ENCODE measurements around the gene CHURC1.

CHURC1 gene

DNA sequence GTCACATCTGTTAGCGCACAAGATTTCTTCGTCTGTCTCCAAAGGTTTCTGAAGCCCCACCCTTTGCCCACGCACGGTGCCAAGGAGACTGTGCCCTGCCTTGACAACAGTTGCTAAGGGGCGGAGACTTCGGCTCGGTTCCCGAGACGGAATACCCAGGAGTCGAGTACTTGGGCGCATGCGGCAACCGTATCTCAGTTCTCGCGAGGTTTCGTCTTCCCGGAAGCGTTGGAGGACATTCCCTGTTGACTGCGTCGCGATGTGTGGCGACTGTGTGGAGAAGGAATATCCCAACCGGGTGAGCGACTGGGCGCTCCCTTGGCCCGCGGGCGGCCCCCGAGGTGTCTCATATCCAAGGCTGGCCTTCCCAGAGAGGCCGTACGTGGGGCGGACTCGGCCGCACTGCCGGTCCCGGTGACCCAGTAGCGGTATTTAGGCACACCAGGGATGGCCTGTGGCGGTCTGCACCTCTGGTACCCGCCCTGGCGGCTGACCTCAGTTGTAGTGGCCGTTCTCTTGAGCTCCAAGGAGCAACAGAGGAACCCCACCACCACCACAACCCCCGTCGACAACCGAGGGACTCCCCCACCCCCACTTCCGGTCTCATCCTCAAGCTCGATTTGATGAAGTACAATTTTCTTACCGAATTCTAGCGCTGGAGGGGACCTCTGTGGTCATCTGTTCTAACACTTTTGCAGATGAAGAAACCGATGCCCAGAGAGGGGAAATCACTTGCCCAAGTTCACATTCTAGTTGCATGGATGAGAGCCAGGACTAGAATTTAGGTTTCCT is at the start of gene CHURC1:
CHURC1 (plus strand) TSS at position 219 of the 792 bp plus-strand sequence; CDS start at position 260, 41 bp downstream.
- DNase-seq (ENCODE audit: low spot score): peak; percentile 89

GRCh38 chr14:64865109-64865508 is 49.1 kb upstream of the CHURC1 start:
- no peak for DNase-seq (ENCODE audit: low spot score)

- DNase-seq (ENCODE audit: low spot score): no peak
Observed at GRCh38 chr14:64865992-64866391, 48.3 kb upstream of the CHURC1 start.

- DNase-seq (ENCODE audit: low spot score): no peak
Observed at GRCh38 chr14:64867182-64867581, 47.1 kb upstream of the CHURC1 start.

- no peak for DNase-seq (ENCODE audit: low spot score)
Observed at GRCh38 chr14:64868379-64868778, 45.9 kb upstream of the CHURC1 start.

- DNase-seq (ENCODE audit: low spot score): no peak
Observed at GRCh38 chr14:64868841-64869240, 45.4 kb upstream of the CHURC1 start.

- no peak for DNase-seq (ENCODE audit: low spot score)
Observed at GRCh38 chr14:64870160-64870559, 44.1 kb upstream of the CHURC1 start.

GRCh38 chr14:64871344-64871743 is 42.9 kb upstream of the CHURC1 start:
- no peak for DNase-seq (ENCODE audit: low spot score)

- no peak for DNase-seq (ENCODE audit: low spot score)
Observed at GRCh38 chr14:64873506-64874219, 40.6 kb upstream of the CHURC1 start.

- no peak for DNase-seq (ENCODE audit: low spot score)
Observed at GRCh38 chr14:64875350-64875749, 38.9 kb upstream of the CHURC1 start.

GRCh38 chr14:64877846-64878245 is 36.4 kb upstream of the CHURC1 start:
- no peak for DNase-seq (ENCODE audit: low spot score)

DNA sequence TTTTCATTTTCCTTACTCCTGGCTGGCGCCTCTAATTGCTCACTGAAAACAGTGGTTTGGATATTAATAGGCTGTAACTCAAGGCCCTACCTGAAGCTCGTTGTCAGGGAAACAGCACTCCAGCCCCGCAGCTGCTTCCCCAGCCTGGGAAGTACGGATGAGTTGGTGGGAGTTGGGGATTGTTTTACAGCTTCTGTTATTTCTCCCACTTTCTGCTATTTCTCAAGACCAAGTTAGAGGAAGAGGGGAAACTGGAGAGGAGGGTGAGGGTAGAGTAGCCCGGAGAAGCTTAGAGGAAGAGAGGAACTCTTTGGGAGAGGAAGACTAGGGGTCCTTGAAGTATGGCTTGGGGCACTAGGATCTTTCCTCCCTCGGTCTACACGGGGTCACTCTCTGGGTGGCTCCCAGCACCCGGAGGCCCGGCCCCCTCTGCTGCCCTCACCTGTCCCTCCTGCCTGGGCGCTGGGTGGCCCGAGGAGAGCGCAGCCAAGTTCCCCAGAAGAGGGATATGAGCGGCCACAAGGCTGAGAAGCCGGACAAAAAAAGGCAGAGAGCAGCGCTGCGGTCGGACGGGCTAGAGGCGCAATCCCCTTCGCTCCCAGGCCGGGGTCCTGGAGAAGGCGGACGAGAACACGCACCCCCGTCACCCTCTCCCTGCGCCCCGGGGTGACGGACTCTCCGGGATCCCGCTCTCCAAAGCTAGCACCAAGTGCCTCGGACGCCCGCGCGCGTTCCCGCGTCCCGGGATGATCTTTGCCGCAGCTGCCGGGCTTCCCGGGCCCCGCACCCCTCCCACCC is 35.2 kb upstream of the CHURC1 start:
- DNase-seq (ENCODE audit: low spot score): no peak

DNA sequence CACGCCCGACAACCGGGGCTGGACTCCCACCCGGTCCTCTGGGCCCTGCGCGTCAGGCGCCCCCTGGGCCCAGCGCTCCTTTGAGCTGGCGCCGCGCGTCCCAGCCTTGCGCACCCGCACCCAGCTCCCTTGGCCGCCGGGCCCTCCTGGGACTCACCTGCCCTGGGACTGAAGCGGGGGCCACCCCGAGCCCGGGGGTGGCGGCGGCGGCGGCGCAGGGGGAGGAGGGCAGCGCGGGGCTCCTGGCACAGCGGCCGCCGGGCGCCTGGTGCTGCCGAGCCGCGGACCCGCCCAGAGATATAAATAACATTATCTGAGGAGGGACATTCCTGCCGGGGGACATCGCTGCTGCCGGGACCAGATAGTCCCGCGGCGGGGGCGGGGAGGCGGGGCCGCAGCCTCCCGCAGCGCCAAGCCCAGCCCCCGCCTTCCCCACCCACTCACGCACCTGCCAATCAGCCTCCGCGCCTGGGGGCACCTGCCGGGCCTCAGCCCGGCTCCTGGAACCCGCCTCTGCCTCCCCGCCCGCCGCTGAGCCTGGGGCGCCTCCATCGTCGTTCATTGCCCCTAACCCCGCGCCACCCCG is 34.5 kb upstream of the CHURC1 start, which contains the start of gene SPTB:
SPTB (minus strand) TSS at position 273 of the 586 bp plus-strand sequence. CDS start 56,813 bp downstream, outside the sequence.
- no peak for DNase-seq (ENCODE audit: low spot score)

- no peak for DNase-seq (ENCODE audit: low spot score)
Observed at GRCh38 chr14:64880221-64881121, 33.8 kb upstream of the CHURC1 start.

- DNase-seq (ENCODE audit: low spot score): no peak
Observed at GRCh38 chr14:64885559-64885958, 28.7 kb upstream of the CHURC1 start.

GRCh38 chr14:64889352-64889751 is 24.9 kb upstream of the CHURC1 start:
- no peak for DNase-seq (ENCODE audit: low spot score)

- DNase-seq (ENCODE audit: low spot score): no peak
Observed at GRCh38 chr14:64891173-64891838, 22.9 kb upstream of the CHURC1 start.

GRCh38 chr14:64891839-64892375 is 22.3 kb upstream of the CHURC1 start:
- DNase-seq (ENCODE audit: low spot score): peak; percentile 41

GRCh38 chr14:64899958-64900357 is 14.3 kb upstream of the CHURC1 start:
- DNase-seq (ENCODE audit: low spot score): no peak

- no peak for DNase-seq (ENCODE audit: low spot score)
Observed at GRCh38 chr14:64906022-64906421, 8.2 kb upstream of the CHURC1 start.
